NT2/D1 (cell line): ENCODE measurements around the gene LSAMP.

ENCODE experiments used
- DNase-seq: peaks from one replicate; pipeline ENCODE4 v3.0.0-alpha.2; 2011; ENCODE audit warnings: low read depth, low spot score
- H3K27me3 ChIP-seq: 2 replicates; pipeline ENCODE4 v1.6.0; 2011; ENCODE audit warnings: mild to moderate bottlenecking; ENCODE audit not compliant: insufficient read length, insufficient read depth
- H3K36me3 ChIP-seq: 2 replicates; pipeline ENCODE4 v1.6.1; 2011; ENCODE audit warnings: mild to moderate bottlenecking, low read length, mixed read lengths; ENCODE audit not compliant: insufficient read depth, insufficient read length
- H3K4me1 ChIP-seq: 2 replicates; pipeline ENCODE4 v1.5.1; 2011; ENCODE audit not compliant: insufficient read depth, insufficient read length
- H3K4me3 ChIP-seq: 2 replicates; pipeline ENCODE4 v1.5.1; 2011; ENCODE audit warnings: low read depth; ENCODE audit not compliant: insufficient read length
- H3K9ac ChIP-seq: 2 replicates; pipeline ENCODE4 v1.6.0; 2011; ENCODE audit warnings: low read depth; ENCODE audit not compliant: insufficient read length
- H3K9me3 ChIP-seq: 2 replicates; pipeline ENCODE4 v1.5.1; 2011; ENCODE audit warnings: mild to moderate bottlenecking, low read length; ENCODE audit not compliant: insufficient read depth
- SUZ12 ChIP-seq: IDR thresholded peaks from 2 replicates; pipeline ENCODE4 v1.6.1; 2011; ENCODE audit not compliant: insufficient read length, insufficient read depth; ENCODE audit errors: extremely low read depth
- YY1 ChIP-seq: IDR thresholded peaks from 2 replicates; pipeline ENCODE4 v1.6.1; 2011; ENCODE audit not compliant: insufficient read length, insufficient read depth
- ZNF274 ChIP-seq: IDR thresholded peaks from 2 replicates; pipeline ENCODE4 v1.6.1; 2011; ENCODE audit warnings: mild to moderate bottlenecking, low read depth, low read length

Gene LSAMP

DNA sequence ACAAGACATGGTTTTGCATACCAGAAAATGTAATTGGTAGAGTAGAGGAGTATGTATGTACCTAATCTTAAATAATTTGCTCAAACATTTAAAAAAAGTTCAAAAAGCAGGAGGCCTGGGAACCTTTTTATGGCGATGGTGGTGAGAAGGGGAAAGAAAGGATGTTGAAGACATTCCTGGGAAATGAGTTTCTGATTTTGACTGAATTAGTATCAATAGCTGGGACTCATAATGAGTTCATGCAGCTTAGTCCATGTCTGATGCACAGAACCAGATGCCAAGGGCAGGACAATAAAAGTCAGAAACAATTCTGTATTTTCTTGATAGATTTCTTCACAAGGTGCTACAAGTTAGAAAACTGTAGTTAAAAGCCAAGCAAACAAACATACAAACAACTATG lies 426.6 kb downstream of the LSAMP start:
- DNase-seq: no peak
- TF ChIP-seq YY1 (no peak), SUZ12 (no peak), ZNF274 (no peak)
- no peaks in the 10 kb centered on the region for H3K9me3 ChIP-seq
- no peaks in the 10 kb centered on the region for H3K36me3 ChIP-seq
- no peaks in the 10 kb centered on the region for H3K4me1 ChIP-seq
- H3K4me3 ChIP-seq: no peak overlapping the region
- no peak overlapping the region for H3K9ac ChIP-seq
- H3K27me3 ChIP-seq: no peaks in the 10 kb centered on the region

DNA sequence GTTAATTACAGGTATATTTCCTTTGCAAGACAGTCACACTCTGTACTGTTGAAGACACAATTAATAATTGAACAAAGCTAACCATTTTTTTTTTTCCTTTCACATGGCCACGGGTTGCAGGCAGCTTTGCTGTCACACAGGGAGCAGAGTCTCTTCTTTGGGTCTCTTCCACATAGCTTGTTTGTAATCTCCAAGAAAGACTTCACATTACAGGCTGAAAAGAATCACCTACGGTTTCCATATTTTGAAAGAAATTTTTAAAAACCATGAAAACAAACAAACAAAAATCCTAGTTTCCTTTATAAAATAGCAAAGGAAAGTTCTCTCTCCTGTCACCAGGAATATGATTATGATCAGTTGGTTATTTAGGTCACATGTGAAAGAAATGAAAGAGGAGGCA lies 429.4 kb downstream of the LSAMP start:
- H3K27me3 ChIP-seq: no peaks in the 10 kb centered on the region
- no peak overlapping the region for H3K9ac ChIP-seq
- H3K9me3 ChIP-seq: no peaks in the 10 kb centered on the region
- H3K4me3 ChIP-seq: no peak overlapping the region
- no peaks in the 10 kb centered on the region for H3K36me3 ChIP-seq
- no peak for DNase-seq
- no peak for TF ChIP-seq SUZ12
- no peak for TF ChIP-seq ZNF274
- no peak for TF ChIP-seq YY1
- no peaks in the 10 kb centered on the region for H3K4me1 ChIP-seq

DNA sequence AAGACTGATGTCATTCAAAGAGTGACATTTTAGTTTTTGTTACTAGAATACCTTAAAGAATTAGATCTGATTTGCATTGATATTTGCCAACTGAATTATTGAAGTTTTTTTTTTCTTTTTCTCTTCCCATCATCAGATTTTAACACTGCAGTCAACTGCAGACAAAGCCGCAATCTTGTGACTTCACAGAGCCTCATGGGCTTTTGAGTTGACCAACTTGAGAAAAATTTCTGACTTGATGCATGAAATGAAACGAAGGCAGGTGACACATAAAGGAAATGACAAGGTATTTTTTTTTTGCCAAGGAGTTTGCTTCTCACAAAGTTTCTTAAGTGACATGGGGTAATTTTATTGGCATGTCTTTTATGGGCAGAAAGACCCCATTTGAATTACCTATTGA lies 438.3 kb downstream of the LSAMP start:
- Histone ChIP-seq H3K9ac (no peak overlapping the region), H3K27me3 (no peaks in the 10 kb centered on the region), H3K4me3 (no peak overlapping the region), H3K4me1 (no peaks in the 10 kb centered on the region), H3K9me3 (no peaks in the 10 kb centered on the region), H3K36me3 (no peaks in the 10 kb centered on the region)
- DNase-seq: no peak
- TF ChIP-seq SUZ12 (no peak), YY1 (no peak), ZNF274 (no peak)

- H3K36me3 ChIP-seq: no peaks in the 10 kb centered on the region
- H3K9me3 ChIP-seq: no peaks in the 10 kb centered on the region
- no peak overlapping the region for H3K9ac ChIP-seq
- no peak for DNase-seq
- H3K4me3 ChIP-seq: no peak overlapping the region
- TF ChIP-seq ZNF274 (no peak), SUZ12 (no peak), YY1 (no peak)
- H3K4me1 ChIP-seq: no peaks in the 10 kb centered on the region
- H3K27me3 ChIP-seq: no peaks in the 10 kb centered on the region
Observed at GRCh38 chr3:116005404-116005803, 439.9 kb downstream of the LSAMP start.

DNA sequence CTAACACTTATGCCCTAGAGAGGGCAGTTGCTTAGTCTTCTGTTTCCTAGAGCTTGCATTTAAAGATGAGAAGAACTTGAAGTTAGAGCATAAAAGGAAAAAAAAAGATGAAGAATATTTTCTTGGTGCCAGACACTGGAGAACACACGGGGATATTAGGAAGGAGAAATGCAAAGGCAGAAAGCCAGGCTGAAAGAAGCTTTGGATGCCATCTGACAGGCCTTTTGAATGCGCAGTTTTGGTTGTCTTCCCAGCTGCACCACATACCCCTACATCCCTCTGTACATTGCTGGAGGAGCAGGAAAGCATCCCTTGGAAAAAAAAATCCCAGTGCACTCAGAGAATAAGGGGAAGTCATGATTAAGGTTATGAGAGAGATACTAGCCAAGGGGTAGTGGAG lies 443.1 kb downstream of the LSAMP start:
- no peak overlapping the region for H3K9ac ChIP-seq
- H3K36me3 ChIP-seq: no peaks in the 10 kb centered on the region
- TF ChIP-seq ZNF274: no peak
- TF ChIP-seq YY1: no peak
- no peak for TF ChIP-seq SUZ12
- H3K4me1 ChIP-seq: no peaks in the 10 kb centered on the region
- H3K27me3 ChIP-seq: no peaks in the 10 kb centered on the region
- no peak for DNase-seq
- H3K4me3 ChIP-seq: no peak overlapping the region
- H3K9me3 ChIP-seq: no peaks in the 10 kb centered on the region

GRCh38 chr3:116001151-116001621 lies 444.1 kb downstream of the LSAMP start:
- no peak for DNase-seq
- Histone ChIP-seq H3K9ac (no peak overlapping the region), H3K9me3 (no peaks in the 10 kb centered on the region), H3K36me3 (no peaks in the 10 kb centered on the region), H3K4me3 (no peak overlapping the region), H3K4me1 (no peaks in the 10 kb centered on the region), H3K27me3 (no peaks in the 10 kb centered on the region)
- TF ChIP-seq SUZ12 (no peak), ZNF274 (no peak), YY1 (no peak)

DNA sequence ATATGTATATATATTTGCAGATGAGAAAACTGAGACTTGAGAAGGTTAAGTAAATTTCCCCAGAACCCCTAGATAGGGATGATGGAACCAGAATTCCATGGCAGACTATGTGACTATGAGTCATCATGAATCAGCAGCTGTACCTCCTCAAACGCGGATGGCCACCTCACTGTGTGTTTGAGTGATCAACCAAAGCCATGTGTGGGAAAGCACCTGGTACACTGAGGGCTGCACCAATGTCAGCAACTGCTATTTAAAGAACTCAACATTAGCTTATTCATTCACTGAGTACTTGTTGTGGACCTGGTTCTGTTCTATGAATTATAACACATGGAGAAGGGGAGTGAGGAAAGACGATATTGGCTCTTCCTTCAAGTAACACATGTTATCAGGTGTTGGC lies 445.0 kb downstream of the LSAMP start:
- Histone ChIP-seq H3K4me1 (no peaks in the 10 kb centered on the region), H3K9me3 (no peaks in the 10 kb centered on the region), H3K4me3 (no peak overlapping the region), H3K9ac (no peak overlapping the region), H3K27me3 (no peaks in the 10 kb centered on the region), H3K36me3 (no peaks in the 10 kb centered on the region)
- no peak for TF ChIP-seq ZNF274
- TF ChIP-seq SUZ12: no peak
- no peak for TF ChIP-seq YY1
- DNase-seq: no peak

- no peaks in the 10 kb centered on the region for H3K9me3 ChIP-seq
- no peak overlapping the region for H3K4me3 ChIP-seq
- no peaks in the 10 kb centered on the region for H3K4me1 ChIP-seq
- H3K36me3 ChIP-seq: no peaks in the 10 kb centered on the region
- DNase-seq: no peak
- H3K27me3 ChIP-seq: no peaks in the 10 kb centered on the region
- no peak for TF ChIP-seq YY1
- TF ChIP-seq SUZ12: no peak
- no peak for TF ChIP-seq ZNF274
- H3K9ac ChIP-seq: no peak overlapping the region
Observed at GRCh38 chr3:115999613-116000012, 445.7 kb downstream of the LSAMP start.
